Progenitor cell of endocrine pancreas (in vitro differentiated cells): ENCODE data around the gene KCNH8. TPM values are rescaled to one million over a fixed set of nuclear protein-coding genes. Genes with fewer than 3 reads are reported as not detected.

Experiments
- DNase-seq: peaks from one replicate; pipeline ENCODE4 v3.0.0; 2021; ENCODE audit warnings: low spot score; ENCODE audit not compliant: unreplicated experiment
- H3K27ac Mint-ChIP-seq: 2 replicates; pipeline ENCODE4 v1.8.0; 2021; ENCODE audit warnings: mild to moderate bottlenecking, moderate library complexity, mixed read lengths
- H3K27me3 Mint-ChIP-seq: 2 replicates; pipeline ENCODE4 v1.8.0; 2021; ENCODE audit warnings: mixed read lengths
- H3K36me3 Mint-ChIP-seq: 2 replicates; pipeline ENCODE4 v1.8.0; 2022; ENCODE audit warnings: mixed read lengths; ENCODE audit not compliant: insufficient read depth
- H3K4me1 Mint-ChIP-seq: 2 replicates; pipeline ENCODE4 v1.8.0; 2021; ENCODE audit warnings: low read depth, mixed read lengths
- H3K4me3 Mint-ChIP-seq: 2 replicates; pipeline ENCODE4 v1.8.0; 2021; ENCODE audit warnings: low read depth, mild to moderate bottlenecking, moderate library complexity, mixed read lengths
- H3K9me3 Mint-ChIP-seq: 2 replicates; pipeline ENCODE4 v1.8.0; 2021; ENCODE audit warnings: low read depth, mixed read lengths
- total RNA-seq: library from RNA; stranded (reverse); gene quantifications from 2 replicates; pipeline ENCODE4 v1.2.1, GENCODE V29; 2021
- TF ChIP-seq, protein P1 (sequence below): fragments of 200-600 bp; sonication (generic); IDR thresholded peaks from one replicate; pipeline ENCODE4 v1.5.0; 2021; ENCODE audit warnings: antibody characterized with exemption, mild to moderate bottlenecking; ENCODE audit not compliant: unreplicated experiment

KCNH8 gene
- total RNA-seq, 1 donor from 2014 or later = 10.0 TPM

DNA sequence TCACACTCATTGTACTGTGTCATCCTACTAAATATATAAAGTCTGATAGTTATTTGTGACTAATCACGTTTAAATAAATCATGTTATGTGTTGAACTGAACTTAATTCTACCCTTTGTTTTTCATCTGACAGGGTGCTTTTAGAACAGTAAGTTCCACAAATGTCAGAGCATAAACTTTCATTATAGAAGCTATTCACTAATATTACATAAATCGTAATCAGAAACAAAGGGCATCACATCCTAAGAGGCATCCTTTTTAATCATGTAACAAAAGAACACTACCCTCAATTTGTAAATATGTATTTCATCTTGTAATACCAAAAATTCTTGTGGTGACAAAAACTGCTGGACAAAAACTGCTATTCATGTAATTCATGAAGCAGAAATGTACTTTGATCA is 50.8 kb downstream of the KCNH8 start:
- DNase-seq = no peak
- Mint-ChIP-seq H3K9me3 (no peaks in the 10 kb centered on the region), H3K4me3 (no peak overlapping the region), H3K36me3 (no peaks in the 10 kb centered on the region), H3K27ac (no peak overlapping the region), H3K4me1 (peaks cover 18% of the 10 kb centered on the region), H3K27me3 (no peaks in the 10 kb centered on the region)
- TF ChIP-seq, protein P1, sequence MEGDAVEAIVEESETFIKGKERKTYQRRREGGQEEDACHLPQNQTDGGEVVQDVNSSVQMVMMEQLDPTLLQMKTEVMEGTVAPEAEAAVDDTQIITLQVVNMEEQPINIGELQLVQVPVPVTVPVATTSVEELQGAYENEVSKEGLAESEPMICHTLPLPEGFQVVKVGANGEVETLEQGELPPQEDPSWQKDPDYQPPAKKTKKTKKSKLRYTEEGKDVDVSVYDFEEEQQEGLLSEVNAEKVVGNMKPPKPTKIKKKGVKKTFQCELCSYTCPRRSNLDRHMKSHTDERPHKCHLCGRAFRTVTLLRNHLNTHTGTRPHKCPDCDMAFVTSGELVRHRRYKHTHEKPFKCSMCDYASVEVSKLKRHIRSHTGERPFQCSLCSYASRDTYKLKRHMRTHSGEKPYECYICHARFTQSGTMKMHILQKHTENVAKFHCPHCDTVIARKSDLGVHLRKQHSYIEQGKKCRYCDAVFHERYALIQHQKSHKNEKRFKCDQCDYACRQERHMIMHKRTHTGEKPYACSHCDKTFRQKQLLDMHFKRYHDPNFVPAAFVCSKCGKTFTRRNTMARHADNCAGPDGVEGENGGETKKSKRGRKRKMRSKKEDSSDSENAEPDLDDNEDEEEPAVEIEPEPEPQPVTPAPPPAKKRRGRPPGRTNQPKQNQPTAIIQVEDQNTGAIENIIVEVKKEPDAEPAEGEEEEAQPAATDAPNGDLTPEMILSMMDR = no peak

DNA sequence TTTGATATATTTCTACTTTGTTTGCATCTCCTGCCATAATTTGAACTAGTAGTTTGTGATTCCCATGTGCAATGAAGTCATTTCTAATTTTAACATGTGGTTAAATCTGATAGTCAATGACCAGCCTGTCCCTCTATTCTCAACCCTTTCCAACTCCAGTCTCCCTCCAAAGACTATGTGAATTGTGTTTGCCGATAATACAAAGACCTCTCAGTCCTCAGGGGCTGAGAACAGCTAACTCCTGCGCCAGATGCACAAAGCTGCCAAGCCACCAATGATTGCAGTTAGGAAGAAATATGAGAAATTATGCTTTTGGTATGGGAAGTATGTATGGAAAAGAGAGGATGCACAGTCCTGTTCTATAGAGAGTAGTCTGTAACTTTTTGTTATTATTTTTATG is 54.0 kb downstream of the KCNH8 start:
- TF ChIP-seq, protein P1 = no peak
- Mint-ChIP-seq H3K4me3 (no peak overlapping the region), H3K4me1 (peaks cover 17% of the 10 kb centered on the region), H3K36me3 (no peaks in the 10 kb centered on the region), H3K27ac (no peak overlapping the region), H3K27me3 (no peaks in the 10 kb centered on the region), H3K9me3 (no peaks in the 10 kb centered on the region)
- DNase-seq = no peak

DNA sequence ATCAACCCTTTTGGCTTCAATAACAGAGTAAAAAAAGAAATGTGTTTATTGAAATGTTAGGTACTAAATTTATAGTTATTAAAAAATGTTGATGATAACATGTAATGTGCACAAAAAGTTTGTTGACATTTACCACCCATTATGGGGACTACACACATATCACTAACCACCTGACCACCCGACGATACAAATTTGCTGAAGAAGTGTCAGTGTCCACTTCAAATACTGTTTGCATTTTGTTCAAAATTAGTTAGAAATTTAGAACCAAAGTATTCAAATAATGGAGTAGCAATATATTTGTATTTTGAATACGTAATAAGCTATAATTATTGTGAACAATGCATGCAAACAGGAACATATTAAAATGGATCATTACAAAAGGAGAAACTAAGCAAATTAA is 54.4 kb downstream of the KCNH8 start:
- H3K4me1 Mint-ChIP-seq = peaks cover 14% of the 10 kb centered on the region
- DNase-seq = no peak
- no peak overlapping the region for H3K4me3 Mint-ChIP-seq
- no peaks in the 10 kb centered on the region for H3K36me3 Mint-ChIP-seq
- TF ChIP-seq, protein P1 = no peak
- no peak overlapping the region for H3K27ac Mint-ChIP-seq
- no peaks in the 10 kb centered on the region for H3K9me3 Mint-ChIP-seq
- no peaks in the 10 kb centered on the region for H3K27me3 Mint-ChIP-seq

DNA sequence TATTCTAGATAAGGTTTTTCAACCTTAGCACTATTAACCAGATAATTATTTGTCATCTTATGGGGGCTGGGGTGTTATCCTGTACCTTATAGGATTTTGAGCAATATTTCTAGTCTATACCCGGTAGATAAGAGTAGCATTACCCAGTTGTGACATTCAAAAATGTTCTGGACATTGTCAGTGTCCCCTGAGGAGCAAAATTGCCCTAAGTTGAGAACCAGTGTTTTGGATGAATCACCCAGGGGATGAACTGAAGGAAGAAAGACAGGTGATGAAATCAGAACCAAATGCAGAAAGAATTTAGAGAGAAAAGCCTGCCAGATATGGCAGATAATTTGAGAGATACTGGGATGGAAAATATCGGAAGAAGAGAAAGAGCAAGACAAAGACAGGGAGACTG is 58.2 kb downstream of the KCNH8 start:
- no peak for DNase-seq
- Mint-ChIP-seq H3K27me3 (no peaks in the 10 kb centered on the region), H3K9me3 (no peaks in the 10 kb centered on the region), H3K4me1 (peaks cover 3% of the 10 kb centered on the region), H3K4me3 (no peak overlapping the region), H3K36me3 (no peaks in the 10 kb centered on the region), H3K27ac (no peak overlapping the region)
- TF ChIP-seq, protein P1 = no peak

DNA sequence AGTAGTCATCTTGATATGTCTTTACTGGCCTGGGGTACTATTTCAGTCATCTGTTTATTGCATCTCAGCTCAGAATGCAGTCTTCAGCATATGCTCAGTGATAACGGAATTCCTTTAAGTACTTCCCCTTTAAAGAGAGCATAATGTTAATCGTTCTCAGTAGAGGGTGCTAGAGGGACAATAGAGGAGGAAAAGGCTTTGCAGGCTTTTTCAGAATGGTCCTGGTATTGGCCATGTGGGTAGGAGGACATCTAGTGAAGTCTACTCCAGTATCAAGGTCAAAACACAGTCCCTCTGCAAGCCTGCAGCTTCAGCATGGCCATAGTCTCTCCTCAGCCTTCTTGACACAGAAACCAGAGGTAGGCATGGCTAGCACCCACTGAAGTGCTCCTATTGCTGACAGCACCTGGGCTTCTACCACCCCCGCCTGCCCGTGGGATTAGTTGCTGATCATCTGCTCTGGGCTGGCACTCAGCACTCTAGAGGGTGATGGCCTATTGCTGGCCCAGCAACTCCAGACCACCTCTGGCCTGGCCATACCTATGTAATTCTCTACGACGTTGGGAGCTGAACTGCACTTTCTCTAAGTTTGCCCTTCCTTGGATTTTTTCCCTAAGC is 65.4 kb downstream of the KCNH8 start:
- H3K27me3 Mint-ChIP-seq = no peaks in the 10 kb centered on the region
- H3K4me1 Mint-ChIP-seq = no peaks in the 10 kb centered on the region
- H3K4me3 Mint-ChIP-seq = no peak overlapping the region
- no peak for DNase-seq
- TF ChIP-seq, protein P1 = peak; percentile 13
- H3K36me3 Mint-ChIP-seq = no peaks in the 10 kb centered on the region
- H3K27ac Mint-ChIP-seq = no peak overlapping the region
- H3K9me3 Mint-ChIP-seq = no peaks in the 10 kb centered on the region
